NCI-H187 (cell line): Measurements from ENCODE around the gene IFI30.
A peak's percentile ranks its signal among the peaks of the same experiment; 100 is the strongest.
"Not testable (repeated sequence)": the region's sequence is repeated elsewhere in the genome, so short reads cannot be mapped to it uniquely, and the experiment has no call there.

ENCODE experiments used
- DNase-seq, 2 experiments: peaks; one replicate each; lab custom pipeline; 2025; lab: John Stamatoyannopoulos, UW

IFI30 gene

DNA sequence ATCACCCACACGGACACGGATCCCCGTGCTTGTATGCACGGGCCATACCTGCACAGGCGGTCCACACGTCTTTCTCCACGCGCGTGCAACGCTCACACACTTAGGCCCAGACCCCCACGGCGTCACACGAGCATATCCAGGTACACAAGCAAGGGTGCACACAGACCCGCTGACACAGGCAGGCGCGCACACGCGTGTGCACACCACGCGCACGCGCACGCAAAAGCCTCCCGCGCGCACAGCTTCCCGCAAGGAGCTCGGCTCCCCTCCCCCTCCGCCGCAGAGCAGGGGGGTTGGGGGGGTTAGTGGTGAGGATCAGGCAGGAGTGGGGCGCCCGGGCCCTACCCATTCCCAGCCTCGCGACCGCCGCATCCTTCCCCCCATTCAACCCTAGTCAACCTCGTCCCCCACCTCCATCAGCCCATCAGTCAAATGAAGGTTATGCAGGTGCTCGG, 29.8 kb downstream of the IFI30 start:
- no peak for DNase-seq

DNA sequence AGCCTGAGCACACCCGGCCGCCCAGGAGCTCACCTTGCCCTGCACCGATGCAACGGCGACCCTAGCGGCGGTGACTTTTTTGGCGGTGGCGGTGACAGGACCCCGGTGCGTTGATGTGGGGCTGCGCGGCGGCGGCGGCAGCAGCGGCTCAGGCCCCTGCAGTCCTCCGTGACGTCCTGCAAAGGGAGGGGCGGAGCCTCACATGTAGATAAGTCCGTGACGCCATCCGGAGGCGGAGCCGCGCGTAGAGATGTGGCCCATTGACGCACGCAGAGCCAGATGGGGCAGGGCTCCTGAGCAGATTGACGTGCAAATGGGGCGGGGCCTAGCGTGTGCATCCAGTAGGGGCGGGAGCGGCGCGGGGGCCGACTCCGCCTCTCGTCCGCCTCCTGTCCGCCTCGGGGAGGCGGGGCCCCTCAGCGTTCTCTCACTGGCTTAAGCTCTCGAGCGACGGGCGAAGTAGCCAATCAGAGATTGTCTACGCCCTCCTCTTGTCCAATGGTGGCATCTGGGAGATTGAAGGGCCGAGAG, 30.3 kb downstream of the IFI30 start, which contains the start of gene RAB3A:
Gene RAB3A, minus strand, starts transcription at position 180 of the 531 bp plus-strand sequence. CDS start 1,302 bp downstream, outside the sequence.
- DNase-seq: peak; percentile 95 to 98

DNA sequence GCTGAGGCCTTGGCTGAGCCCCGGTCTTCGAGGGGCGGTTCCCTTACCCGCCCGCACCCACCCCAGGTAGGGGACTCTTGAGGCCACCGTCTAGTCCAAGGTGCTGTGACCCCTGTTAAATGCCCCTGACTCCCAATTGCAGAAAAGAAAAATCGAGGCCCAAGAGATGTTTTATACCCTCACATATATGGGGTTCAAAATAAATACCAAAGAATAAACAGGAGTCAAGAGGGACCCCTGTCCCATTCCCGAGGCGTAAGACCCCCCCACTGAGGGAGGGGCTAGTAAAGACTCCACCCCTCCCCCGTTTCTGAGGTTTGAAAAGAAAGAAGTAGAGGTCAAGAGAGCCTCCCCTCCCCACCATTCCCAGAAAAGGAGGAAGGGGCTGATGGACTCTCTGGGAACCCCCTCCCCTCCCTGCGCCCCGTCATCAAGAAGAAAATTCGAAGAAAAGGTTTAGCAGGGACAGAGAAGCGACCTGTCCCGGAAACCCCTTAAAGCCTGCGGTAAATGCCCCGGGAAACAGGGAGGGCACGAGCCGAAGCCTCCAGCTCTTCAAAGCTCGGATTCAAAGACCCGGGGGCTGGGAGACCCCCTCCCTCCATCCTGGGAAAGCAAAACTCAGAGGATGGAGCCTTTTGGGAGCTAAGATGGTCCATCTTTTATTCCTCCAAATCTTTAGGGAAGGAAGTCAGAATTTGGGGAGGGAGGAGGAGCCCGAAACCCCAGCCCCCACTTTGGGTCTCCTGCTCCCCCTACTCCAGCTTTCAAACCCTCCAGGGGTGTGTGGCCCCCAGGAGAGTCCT, 31.0 kb downstream of the IFI30 start:
- DNase-seq: peak; percentile 47 to 90

DNA sequence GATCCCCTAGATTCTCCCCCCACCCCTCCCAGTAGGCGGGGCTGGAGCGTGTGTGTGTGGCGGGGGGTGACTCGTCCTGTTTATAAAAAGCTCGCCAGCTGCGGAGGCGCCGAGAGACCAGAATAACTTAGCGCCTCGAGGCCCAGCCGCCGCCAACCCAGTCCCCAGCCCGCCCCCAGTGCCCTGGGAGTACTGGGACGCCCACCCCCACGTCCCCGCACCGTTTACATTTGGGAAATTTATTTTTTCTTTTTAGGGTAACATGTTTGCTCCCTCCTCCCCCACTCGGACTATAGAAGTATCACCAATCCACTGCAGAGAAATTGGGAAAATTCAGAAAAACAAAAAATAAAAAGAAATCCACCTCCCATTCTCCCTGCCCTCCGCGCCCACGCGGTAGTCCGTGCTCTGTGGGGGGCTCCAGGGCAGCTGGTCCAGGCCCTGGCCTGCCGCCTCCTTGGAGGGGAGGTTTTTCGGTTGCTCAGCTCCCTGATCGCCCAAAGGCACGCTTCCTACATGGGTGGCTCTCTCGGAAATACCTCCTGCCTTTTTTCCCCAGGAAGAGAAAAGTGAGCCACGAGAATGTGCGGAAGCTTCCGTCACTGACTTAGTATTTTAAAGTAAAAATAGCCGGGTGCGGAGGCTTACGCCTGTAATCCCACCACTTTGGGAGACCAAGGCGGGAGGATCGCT, 31.7 kb downstream of the IFI30 start:
- DNase-seq: no peak

DNA sequence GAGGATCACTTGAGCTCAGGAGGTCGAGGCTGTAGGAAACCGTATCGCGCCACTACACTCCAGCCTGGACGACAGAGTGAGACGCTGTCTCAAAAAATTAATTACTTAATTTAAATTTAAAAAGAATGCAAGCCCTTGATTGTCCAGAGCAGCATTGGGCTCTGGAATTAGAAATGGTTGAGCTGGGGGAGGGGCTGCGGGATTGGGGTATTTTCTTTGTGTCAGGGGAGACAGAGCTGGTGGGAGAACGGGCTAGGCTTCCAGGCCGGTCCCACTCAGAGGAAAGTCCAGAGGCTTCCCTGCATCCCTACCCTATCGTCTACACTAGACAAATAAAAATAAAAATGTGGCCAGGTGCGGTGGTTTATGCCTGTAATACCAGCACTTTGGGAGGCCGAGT, 32.4 kb downstream of the IFI30 start:
- no peak for DNase-seq

DNA sequence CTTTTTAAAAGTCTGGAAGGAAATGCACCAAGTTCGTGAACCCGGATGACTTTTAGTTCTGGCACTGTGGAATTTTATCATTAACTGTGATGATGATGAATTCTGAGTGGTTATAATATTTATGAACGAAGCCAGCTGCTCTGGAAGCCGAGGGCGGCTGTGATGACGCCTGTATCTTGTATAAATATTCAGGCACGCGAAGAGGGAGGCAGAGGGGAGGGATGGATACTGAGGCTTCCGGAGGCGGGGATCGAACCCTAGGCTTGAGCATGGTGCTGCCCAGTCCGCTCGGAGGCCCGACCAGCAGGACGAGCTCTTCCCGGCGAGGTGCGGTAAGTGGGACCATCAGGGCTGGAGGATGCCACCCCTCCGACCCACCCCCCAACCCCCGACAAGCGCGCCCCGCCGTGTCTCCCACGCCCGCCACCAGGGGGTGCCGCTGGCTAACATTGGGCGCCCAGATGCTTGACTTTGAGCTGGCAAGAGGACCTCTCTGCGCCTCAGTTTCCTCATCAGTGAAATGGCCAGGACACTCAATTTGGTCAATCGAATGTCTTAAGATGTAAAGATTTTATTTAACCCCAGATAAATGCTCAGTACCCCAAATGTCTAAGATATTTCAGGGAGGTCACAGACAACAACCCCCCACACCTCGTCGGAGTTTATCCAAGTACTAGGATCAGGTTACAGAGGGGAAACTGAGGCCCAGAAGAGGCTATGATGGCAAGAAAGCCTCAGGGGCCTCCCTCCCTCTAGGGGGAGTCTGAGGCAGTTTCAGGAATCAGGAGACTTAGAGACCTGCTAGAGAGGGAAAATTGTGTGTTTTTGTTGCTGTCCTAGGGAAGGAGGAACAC, 34.7 kb downstream of the IFI30 start:
- DNase-seq: no peak

DNA sequence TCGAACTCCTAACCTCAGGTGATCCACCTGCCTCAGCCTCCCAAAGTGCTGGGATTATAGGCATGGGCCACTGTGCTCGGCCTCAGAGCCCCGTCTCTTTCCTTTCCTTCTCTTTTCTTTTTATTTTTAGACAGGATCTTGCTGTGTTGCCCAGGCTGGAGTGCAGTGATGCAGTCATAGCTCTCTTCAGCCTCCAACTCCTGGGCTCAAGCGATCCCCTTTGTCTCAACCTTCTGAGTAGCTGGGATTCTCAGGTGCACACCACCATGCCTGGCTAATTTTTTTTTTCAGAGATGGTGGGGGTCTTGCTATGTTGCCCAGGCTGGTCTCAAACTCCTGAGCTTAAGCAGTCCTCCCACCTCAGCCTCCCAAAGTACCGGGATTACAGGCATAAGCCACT, 36.3 kb downstream of the IFI30 start:
- not testable (repeated sequence) for DNase-seq

DNA sequence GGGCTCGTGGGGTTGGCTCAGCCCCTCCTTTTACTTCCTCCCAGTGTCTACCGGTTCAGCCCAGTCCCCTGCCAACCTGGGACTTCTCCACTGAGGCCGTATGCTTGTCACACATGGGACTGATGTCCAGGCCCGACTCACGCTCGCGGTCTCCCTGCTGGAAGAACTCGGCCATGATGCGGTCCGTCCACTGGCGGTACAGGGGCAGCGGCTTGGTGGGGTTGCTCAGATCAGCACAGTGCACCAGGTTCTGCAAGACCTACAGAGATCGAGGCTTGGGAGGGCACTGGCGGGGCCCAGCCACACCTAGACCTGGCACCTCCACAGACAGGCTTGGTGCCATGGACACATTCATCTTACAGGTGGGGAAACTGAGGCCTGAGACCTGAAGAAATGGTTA, 38.1 kb downstream of the IFI30 start:
- DNase-seq: no peak

DNA sequence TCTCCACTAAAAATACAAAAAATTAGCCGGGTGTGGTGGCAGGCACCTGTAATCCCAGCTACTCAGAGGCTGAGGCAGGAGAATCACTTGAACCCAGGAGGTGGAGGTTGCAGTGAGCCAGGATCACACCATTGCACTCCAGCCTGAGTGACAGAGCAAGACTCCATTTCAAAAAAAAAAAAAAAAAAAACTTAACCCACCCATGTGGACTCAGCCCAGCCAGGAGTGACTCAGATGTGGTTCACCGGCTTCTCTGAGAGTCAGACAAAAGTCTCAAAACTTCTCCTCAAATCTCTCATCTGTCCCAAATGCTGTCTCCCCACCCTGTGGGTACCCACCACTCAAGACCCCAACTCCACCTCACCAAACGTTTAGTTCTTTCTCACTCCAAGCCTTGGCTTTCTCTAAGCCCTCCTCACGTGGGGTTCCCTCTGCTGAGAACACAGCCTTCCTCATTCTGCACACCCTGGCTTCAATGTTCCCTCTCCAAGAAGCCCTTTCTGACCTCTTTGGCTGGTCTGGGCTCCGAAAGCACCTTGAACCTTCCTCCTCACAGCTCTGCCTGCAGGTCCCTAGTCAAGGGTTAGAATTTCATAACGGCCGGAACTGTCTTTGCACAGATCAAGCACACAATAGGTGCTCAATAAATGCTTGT, 41.3 kb downstream of the IFI30 start:
- DNase-seq: no peak

DNA sequence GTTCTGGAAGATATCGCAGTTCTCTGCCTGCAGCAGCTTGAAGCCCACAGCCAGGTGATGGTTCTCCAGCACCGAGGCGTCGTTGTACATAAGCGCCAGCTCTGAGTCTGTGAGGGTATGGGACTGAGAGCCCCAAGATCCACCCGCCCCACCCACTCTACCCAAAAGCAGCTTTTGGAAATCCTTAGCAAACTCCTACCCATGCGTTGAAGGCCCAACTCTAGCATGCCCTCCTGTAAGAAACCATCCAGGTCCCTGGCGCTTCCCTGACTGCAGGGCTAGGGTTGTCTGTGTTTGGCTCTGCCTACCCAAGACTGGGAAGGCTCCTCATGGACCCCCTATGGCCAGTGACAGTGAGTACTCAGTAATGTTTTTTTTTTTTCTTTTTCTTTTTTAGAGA, 43.2 kb downstream of the IFI30 start:
- DNase-seq: no peak

DNA sequence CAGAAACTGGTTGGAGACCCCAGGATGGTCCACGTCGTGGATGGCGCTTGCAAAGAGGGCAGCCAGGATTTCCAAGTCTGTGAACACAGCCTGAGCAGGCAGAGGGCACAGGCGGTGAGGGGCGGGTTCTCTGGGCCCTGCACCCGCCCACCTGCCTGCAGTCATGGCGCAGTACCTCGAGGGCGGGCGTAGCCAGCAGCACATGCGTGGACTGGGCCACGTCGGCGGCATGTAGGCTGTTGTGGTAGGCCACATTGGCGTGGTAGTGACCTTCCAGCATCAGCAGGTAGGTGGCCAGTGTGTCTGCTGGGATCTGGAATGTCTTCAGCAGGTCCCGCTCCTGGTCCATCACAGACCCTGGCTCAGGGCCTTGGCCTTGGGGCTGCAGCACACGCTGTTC, 44.5 kb downstream of the IFI30 start:
- DNase-seq: no peak

DNA sequence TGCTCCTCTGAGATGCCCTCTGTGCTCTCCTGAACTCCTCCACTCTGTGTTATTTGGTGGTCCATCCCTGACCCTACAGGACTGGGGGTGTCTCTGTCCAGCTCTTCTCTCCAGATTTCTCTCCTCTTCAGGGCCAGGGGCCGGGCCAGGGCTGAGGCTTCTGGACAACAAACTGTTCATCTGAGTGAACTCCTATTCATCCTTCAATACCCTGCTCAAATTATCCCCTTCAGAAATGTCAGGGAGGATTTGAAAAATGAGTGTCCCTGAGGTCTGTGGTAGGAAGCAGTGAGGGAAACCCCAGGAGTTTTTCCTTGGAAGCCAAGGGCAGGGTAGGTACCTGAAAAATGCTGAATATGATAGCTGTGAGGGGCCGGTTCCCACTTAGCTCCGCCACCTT, 45.0 kb downstream of the IFI30 start:
- no peak for DNase-seq

DNA sequence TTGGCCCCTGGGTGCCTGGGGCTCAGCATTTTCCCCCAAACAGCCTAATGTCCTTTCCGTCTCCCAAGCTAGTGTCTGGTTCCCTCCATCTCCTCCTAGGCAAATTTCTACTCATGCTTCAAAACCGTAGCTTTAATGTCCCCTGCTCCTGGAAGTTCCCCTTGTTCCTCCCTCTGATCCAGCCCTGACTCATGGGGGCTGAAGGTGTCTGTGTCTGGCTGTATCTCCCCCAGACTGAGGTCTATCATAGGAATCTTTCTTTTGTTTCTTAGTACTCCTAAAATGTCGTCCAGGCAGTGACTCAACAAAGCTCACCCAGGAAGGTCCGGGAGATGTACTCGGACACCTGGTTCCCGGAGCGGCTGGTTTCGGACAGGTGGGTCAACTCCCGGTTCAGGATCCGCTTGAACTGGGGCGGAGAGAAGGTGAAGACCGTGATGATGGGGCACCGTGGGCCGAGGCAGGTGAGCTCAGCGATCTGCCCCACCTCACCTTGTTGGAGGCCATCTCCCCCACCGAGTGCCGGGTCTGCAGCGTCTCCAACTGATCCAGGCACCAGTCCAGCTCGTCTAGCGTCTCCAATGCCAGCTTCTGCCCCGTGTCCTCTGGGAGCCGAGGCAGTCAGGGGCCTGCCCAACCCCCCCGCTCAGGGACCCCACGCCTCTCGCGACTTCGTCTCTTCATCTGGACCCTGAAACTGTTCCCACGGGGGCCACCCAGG, 46.5 kb downstream of the IFI30 start:
- DNase-seq: no peak

DNA sequence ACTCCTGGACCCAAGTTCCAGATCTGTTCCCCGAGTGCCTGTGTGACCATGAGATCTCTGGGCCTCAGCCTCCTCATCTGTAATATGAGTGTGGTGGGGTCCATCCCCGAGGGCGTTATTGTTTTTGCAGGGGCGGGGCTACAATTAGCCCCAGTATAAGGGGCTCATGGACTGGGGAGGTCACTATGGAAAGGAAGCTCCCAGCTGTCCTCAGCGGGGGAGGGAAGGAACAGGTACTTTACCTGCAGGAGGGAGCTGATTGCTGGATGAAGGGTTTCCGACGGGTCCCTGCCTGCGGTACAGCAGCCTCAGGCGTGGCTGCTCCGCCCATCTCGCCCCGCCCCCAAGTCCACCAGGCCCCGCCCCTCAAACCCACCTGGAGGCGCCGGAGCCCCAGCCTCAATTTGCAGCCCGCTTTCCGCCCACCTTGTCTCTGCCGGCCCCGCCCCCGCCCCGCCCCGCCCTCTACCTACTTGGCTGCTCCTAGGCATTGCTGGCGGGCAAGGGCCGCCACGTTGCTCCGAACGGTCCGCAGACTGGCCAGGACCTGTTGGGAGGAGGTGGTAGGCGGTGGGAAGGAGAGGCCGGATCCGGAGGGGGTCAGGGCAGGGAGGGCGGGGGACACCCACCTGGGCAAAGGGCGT, 47.1 kb downstream of the IFI30 start:
- no peak for DNase-seq

DNA sequence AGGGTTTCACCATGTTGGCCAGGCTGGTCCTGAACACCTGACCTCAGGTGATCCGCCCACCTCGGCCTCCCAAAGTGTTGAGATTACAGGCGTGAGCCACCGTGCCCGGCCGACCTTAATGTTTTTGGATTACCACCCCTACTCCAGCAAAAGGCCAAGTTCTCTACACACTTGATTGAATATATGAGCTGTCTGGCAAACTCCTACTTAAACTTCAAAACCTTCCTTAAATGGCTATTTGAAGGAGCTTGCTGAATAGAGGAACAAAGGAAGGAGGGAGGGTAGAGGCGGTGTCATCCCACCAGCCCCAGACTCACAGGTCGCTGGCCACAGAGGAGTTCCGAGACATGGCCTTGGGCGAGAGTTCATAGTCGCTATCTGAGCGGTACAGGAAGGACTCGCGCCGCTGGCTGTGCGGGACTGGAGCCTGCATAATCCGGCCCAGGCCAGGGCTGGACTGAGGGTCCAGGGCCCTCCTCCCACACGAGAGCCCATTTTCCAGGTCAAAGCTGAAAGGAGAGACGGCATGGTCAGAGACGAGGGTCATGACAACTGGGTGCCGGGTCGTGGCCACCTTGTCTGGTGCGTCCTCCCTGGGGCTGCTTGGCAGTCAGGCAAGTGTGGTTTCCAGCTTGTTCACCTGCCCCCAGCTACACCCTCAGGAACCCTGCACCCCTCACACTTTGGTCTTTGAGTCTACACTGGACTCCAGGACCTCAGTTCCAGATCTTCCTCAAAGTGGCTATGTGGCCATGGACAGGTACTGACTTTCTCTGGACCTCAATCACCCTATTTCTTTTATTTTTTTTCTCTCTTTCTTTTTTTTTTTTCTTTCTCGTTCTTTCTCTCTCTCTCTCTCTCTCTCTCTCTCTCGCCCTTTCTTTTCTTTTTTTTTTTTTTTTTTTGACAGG, 48.5 kb downstream of the IFI30 start:
- DNase-seq: no peak

DNA sequence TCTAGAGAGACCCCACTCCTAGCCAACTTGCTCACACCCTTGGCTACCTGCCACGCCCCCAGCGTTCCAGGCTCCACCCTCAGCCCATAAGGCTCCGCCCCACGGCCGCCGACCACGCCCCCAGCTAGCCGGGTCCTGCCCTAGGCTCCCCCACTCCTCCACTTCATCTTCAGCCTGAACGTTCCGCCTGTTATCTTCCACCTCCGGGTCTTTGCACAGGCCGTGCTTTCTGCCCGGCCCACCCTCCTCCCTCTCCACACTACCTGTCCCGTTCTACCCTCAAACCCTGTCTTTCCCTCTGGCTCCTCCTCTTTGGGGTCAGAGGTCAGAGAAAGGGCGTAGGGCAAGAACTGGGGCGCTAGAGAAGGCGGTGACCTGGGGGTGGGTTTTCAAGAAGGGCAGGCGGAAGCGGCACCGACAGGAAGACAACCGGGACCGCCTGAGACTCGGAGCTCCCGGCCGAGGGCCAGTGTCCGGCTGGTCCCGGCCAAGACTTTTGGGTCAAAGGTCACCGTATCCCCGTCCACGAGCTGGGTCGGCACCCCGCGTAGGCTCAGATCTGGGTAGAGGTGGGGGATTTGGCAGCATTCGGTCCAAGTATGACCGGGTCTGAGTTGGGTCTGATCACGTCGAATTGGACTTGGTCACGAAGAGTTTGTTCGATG, 50.4 kb downstream of the IFI30 start:
- DNase-seq: peak in 1 of 2 experiments; percentile 7

DNA sequence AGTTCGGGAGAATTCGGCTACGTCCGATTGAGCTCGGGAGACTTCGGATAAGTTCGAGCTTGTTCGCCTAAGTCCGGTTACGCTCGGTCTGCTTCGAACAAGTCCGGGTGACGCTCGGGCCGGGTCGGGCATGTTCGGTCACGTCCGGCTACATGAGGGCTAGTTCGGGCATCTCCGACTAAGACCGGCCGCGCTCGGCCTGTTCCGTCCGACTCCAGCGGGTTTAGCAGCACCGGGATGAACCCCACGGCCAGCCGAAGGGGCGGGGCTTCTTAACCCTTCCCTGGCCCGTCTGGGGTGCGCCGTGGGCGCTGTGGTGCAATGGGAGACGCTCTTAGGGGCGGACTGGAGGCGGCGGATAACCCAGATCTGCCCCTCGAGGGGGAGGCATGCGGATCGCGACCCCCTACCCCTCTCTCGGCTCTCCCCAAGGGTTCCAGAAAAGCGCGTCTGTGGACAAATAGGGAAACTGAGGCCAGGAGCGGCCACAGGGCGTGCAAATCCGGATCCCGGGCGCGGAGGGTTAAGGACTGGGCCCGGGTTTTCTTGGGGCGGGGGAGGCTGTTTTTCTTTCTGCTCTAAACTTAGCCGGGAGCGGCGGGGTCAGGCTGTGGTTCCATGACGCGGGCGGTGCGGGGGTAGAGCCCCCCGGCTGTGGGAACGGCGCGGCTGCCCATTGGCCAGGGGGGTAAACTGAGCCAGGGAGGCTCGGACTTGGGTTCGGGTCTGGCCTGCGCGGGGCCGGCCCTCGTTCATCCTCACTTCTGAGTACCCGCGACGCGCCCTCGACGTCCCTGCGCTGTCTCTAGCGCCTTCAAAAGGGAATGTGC, 51.1 kb downstream of the IFI30 start:
- peak; percentile 82 to 90 for DNase-seq

DNA sequence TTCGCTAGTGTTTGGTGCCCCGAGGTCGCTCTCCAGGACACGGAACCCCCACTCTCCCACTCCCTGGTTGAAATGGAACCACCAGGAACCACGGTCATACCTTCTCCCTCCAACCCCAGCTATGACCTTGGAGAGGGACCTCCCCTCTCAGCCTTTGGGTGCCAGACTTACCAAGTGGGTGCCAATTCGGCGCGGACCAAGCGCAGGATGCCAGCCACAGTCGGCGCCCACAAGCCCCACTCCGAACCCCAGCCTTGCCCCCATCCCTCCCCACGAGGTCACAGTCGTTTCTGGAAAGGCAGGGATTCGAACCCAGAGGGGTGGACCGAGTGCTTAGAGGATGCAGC, 51.7 kb downstream of the IFI30 start:
- no peak for DNase-seq
